Measurements from ENCODE around the gene HILPDA.

HILPDA gene

GRCh38 chr7:128455543-128456254 lies at the start of gene HILPDA:
TSS of gene HILPDA (plus strand) at chr7:128455878. CDS start at chr7:128457269, 1,391 bp downstream.
- DNase-seq: peak; percentile 91

- no peak for DNase-seq
These were observed 49.1 kb upstream of the HILPDA start for GRCh38 chr7:128406314-128407232.

- DNase-seq: no peak
These were observed 48.5 kb upstream of the HILPDA start for GRCh38 chr7:128407233-128407589.

- no peak for DNase-seq
These were observed 47.6 kb upstream of the HILPDA start for GRCh38 chr7:128407751-128408708.

- DNase-seq: no peak
These were observed 46.7 kb upstream of the HILPDA start for GRCh38 chr7:128408709-128409595.

- DNase-seq: peak; percentile 81
These were observed 45.9 kb upstream of the HILPDA start, which contains the start of gene IMPDH1 for GRCh38 chr7:128409596-128410450. TSS of gene IMPDH1 (minus strand) at chr7:128409982. CDS start at chr7:128409901, 81 bp downstream.

- DNase-seq: no peak
These were observed 45.3 kb upstream of the HILPDA start for GRCh38 chr7:128410451-128410753.

GRCh38 chr7:128415217-128415785 lies 40.4 kb upstream of the HILPDA start:
- no peak for DNase-seq

GRCh38 chr7:128417071-128417470 lies 38.6 kb upstream of the HILPDA start:
- DNase-seq: no peak

- DNase-seq: no peak
These were observed 36.4 kb upstream of the HILPDA start for GRCh38 chr7:128419257-128419656.

GRCh38 chr7:128420773-128421172 lies 34.9 kb upstream of the HILPDA start:
- DNase-seq: no peak

GRCh38 chr7:128421384-128421783 lies 34.3 kb upstream of the HILPDA start:
- no peak for DNase-seq

- no peak for DNase-seq
These were observed 33.6 kb upstream of the HILPDA start for GRCh38 chr7:128422037-128422436.

- no peak for DNase-seq
These were observed 32.8 kb upstream of the HILPDA start for GRCh38 chr7:128422842-128423241.

GRCh38 chr7:128424686-128425275 lies 30.9 kb upstream of the HILPDA start:
- DNase-seq: no peak

- peak; percentile 74 for DNase-seq
These were observed 29.8 kb upstream of the HILPDA start for GRCh38 chr7:128425850-128426249.

GRCh38 chr7:128427289-128427891 lies 28.3 kb upstream of the HILPDA start:
- no peak for DNase-seq

GRCh38 chr7:128430207-128430606 lies 25.5 kb upstream of the HILPDA start:
- no peak for DNase-seq

GRCh38 chr7:128431221-128431620 lies 24.5 kb upstream of the HILPDA start:
- no peak for DNase-seq

- no peak for DNase-seq
These were observed 23.9 kb upstream of the HILPDA start for GRCh38 chr7:128431754-128432153.
